ENCODE data around the gene CFAP77.

CFAP77 gene

GRCh38 chr9:132387133-132387532 is 22.9 kb upstream of the CFAP77 start:
- H3K36me3 ChIP-seq (ENCODE audit: low read length) = peaks cover 30% of the 10 kb centered on the region

GRCh38 chr9:132390966-132391365 is 19.0 kb upstream of the CFAP77 start:
- Histone ChIP-seq H3K36me3 (ENCODE audit: low read length) (peaks cover 37% of the 10 kb centered on the region), H3K9me3 (ENCODE audit: insufficient read depth, low read length) (no peaks in the 10 kb centered on the region), H3K9me2 (replicated peaks; ENCODE audit: insufficient read depth, low read length) (no peaks in the 10 kb centered on the region), H3K27me3 (ENCODE audit: low read length) (no peaks in the 10 kb centered on the region), H3K4me3 (ENCODE audit: insufficient read depth, low read length, poor library complexity, severe bottlenecking) (no peak overlapping the region), H2AFZ (ENCODE audit: low read depth, low read length, severe bottlenecking) (no peak overlapping the region), H3K4me2 (ENCODE audit: low read depth, low read length, poor library complexity, severe bottlenecking) (no peak overlapping the region), H3K27ac (ENCODE audit: low read depth, low read length) (no peak overlapping the region), H3K79me2 (ENCODE audit: insufficient read depth, low read length) (no peaks in the 10 kb centered on the region), H3F3A (ENCODE audit: insufficient read depth) (peaks cover 7% of the 10 kb centered on the region), H3K9ac (ENCODE audit: low read length) (no peak overlapping the region), H4K20me1 (ENCODE audit: low read depth, low read length) (no peaks in the 10 kb centered on the region)
- TF ChIP-seq EZH2phosphoT487 (conservative IDR thresholded peaks at IDR 0.05; ENCODE audit: low read length) = no peak
- TF ChIP-seq, protein P1, sequence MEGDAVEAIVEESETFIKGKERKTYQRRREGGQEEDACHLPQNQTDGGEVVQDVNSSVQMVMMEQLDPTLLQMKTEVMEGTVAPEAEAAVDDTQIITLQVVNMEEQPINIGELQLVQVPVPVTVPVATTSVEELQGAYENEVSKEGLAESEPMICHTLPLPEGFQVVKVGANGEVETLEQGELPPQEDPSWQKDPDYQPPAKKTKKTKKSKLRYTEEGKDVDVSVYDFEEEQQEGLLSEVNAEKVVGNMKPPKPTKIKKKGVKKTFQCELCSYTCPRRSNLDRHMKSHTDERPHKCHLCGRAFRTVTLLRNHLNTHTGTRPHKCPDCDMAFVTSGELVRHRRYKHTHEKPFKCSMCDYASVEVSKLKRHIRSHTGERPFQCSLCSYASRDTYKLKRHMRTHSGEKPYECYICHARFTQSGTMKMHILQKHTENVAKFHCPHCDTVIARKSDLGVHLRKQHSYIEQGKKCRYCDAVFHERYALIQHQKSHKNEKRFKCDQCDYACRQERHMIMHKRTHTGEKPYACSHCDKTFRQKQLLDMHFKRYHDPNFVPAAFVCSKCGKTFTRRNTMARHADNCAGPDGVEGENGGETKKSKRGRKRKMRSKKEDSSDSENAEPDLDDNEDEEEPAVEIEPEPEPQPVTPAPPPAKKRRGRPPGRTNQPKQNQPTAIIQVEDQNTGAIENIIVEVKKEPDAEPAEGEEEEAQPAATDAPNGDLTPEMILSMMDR (IDR thresholded peaks at IDR 0.05; ENCODE audit: insufficient read depth, low read length, poor library complexity, severe bottlenecking) = no peak

More at GRCh38 chr9:132387133-132387532, 22.9 kb upstream of the CFAP77 start:
- Histone ChIP-seq H3K79me2 (ENCODE audit: insufficient read depth, low read length) (no peaks in the 10 kb centered on the region), H3F3A (ENCODE audit: insufficient read depth) (peaks cover 43% of the 10 kb centered on the region), H3K27ac (ENCODE audit: low read depth, low read length) (peak overlapping the region; percentile 99), H3K9me3 (ENCODE audit: insufficient read depth, low read length) (no peaks in the 10 kb centered on the region), H3K4me2 (ENCODE audit: low read depth, low read length, poor library complexity, severe bottlenecking) (no peak overlapping the region), H3K9ac (ENCODE audit: low read length) (no peak overlapping the region), H3K4me3 (ENCODE audit: insufficient read depth, low read length, poor library complexity, severe bottlenecking) (no peak overlapping the region), H4K20me1 (ENCODE audit: low read depth, low read length) (no peaks in the 10 kb centered on the region), H3K9me2 (replicated peaks; ENCODE audit: insufficient read depth, low read length) (no peaks in the 10 kb centered on the region), H3K27me3 (ENCODE audit: low read length) (no peaks in the 10 kb centered on the region), H2AFZ (ENCODE audit: low read depth, low read length, severe bottlenecking) (no peak overlapping the region)
- TF ChIP-seq EZH2phosphoT487 (conservative IDR thresholded peaks at IDR 0.05; ENCODE audit: low read length) = no peak
- TF ChIP-seq, protein P1 (IDR thresholded peaks at IDR 0.05; ENCODE audit: insufficient read depth, low read length, poor library complexity, severe bottlenecking) = no peak

DNA sequence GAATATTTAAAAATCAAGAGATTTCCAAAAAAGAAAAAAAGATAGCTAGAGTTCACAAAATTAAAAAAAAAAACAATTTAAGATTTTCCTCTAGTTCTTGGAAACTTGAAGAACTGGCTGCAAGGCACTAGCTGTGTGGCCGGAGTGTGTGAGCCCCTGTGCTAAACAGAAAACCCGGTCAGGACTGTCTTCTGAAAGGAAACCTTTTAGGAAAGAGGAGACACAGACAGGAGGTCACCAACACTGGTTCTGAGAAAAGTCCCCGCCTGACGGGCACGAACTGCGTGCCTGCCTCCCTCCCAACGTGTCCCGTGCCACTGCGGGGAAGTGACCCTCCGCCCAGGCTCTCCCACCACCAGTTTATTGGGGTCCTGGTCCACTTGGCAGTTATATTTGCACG is 18.6 kb upstream of the CFAP77 start:
- H3K36me3 ChIP-seq (ENCODE audit: low read length) = peaks cover 40% of the 10 kb centered on the region
- H4K20me1 ChIP-seq (ENCODE audit: low read depth, low read length) = no peaks in the 10 kb centered on the region
- H2AFZ ChIP-seq (ENCODE audit: low read depth, low read length, severe bottlenecking) = no peak overlapping the region
- no peak overlapping the region for H3K9ac ChIP-seq (ENCODE audit: low read length)
- H3K4me3 ChIP-seq (ENCODE audit: insufficient read depth, low read length, poor library complexity, severe bottlenecking) = no peak overlapping the region
- no peak overlapping the region for H3K27ac ChIP-seq (ENCODE audit: low read depth, low read length)
- TF ChIP-seq, protein P1 (IDR thresholded peaks at IDR 0.05; ENCODE audit: insufficient read depth, low read length, poor library complexity, severe bottlenecking) = no peak
- no peak for TF ChIP-seq EZH2phosphoT487 (conservative IDR thresholded peaks at IDR 0.05; ENCODE audit: low read length)
- H3F3A ChIP-seq (ENCODE audit: insufficient read depth) = peaks cover 2% of the 10 kb centered on the region; the same call in 1 of the 2 replicates
- no peaks in the 10 kb centered on the region for H3K79me2 ChIP-seq (ENCODE audit: insufficient read depth, low read length)
- H3K27me3 ChIP-seq (ENCODE audit: low read length) = no peaks in the 10 kb centered on the region
- H3K4me2 ChIP-seq (ENCODE audit: low read depth, low read length, poor library complexity, severe bottlenecking) = no peak overlapping the region
- H3K9me3 ChIP-seq (ENCODE audit: insufficient read depth, low read length) = no peaks in the 10 kb centered on the region
- no peaks in the 10 kb centered on the region for H3K9me2 ChIP-seq (replicated peaks; ENCODE audit: insufficient read depth, low read length)

Data from SU-DHL-6 (cell line).